Ishikawa (cell line): ENCODE data around the gene TMEM126A.
A peak's percentile ranks its signal among the peaks of the same experiment; 100 is the strongest.

Source experiments
- CEBPB ChIP-seq: IDR thresholded peaks from 2 replicates; pipeline ENCODE4 v1.6.1; 2012
- CREB1 ChIP-seq: IDR thresholded peaks from 2 replicates; pipeline ENCODE4 v1.6.1; 2012; ENCODE audit warnings: low read depth
- EGR1 ChIP-seq: IDR thresholded peaks from 2 replicates; pipeline ENCODE4 v1.6.1; 2012
- EP300 ChIP-seq: IDR thresholded peaks from 2 replicates; pipeline ENCODE4 v1.6.1; 2012; ENCODE audit warnings: borderline replicate concordance
- FOXM1 ChIP-seq: IDR thresholded peaks from 2 replicates; pipeline ENCODE4 v1.6.1; 2012; ENCODE audit warnings: low read depth, borderline replicate concordance
- NFIC ChIP-seq: IDR thresholded peaks from 2 replicates; pipeline ENCODE4 v1.6.1; 2012
- RAD21 ChIP-seq: IDR thresholded peaks from 2 replicates; pipeline ENCODE4 v1.6.1; 2012; ENCODE audit warnings: low read depth
- REST ChIP-seq: IDR thresholded peaks from 2 replicates; pipeline ENCODE4 v1.6.1; 2012; ENCODE audit warnings: low read depth, mild to moderate bottlenecking
- TAF1 ChIP-seq: IDR thresholded peaks from 2 replicates; pipeline ENCODE4 v1.6.1; 2012; ENCODE audit warnings: low read depth, mild to moderate bottlenecking
- TCF12 ChIP-seq: IDR thresholded peaks from 2 replicates; pipeline ENCODE4 v1.6.1; 2012; ENCODE audit warnings: low read depth
- TEAD4 ChIP-seq: IDR thresholded peaks from 2 replicates; pipeline ENCODE4 v1.6.1; 2012
- USF1 ChIP-seq: IDR thresholded peaks from 2 replicates; pipeline ENCODE4 v1.6.1; 2012
- YY1 ChIP-seq: IDR thresholded peaks from 2 replicates; pipeline ENCODE4 v1.6.1; 2012; ENCODE audit warnings: low read depth
- ZBTB7A ChIP-seq: IDR thresholded peaks from 2 replicates; pipeline ENCODE4 v1.6.1; 2012; ENCODE audit warnings: low read depth
- TF ChIP-seq, protein P1 (sequence below): IDR thresholded peaks from 2 replicates; pipeline ENCODE4 v1.6.1; 2012

The TMEM126A gene

GRCh38 chr11:85682330-85683305 is 34.9 kb downstream of the TMEM126A start:
- TF ChIP-seq NFIC (no peak), ZBTB7A (no peak), CREB1 (no peak), TAF1 (no peak), RAD21 (no peak), EGR1 (no peak), YY1 (no peak), CEBPB (no peak), EP300 (no peak), TEAD4 (no peak), TCF12 (no peak), USF1 (no peak)
- TF ChIP-seq, protein P1, sequence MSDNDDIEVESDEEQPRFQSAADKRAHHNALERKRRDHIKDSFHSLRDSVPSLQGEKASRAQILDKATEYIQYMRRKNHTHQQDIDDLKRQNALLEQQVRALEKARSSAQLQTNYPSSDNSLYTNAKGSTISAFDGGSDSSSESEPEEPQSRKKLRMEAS = no peak

- TF ChIP-seq EGR1 (no peak), REST (no peak)
Observed at GRCh38 chr11:85685125-85685819, 37.5 kb downstream of the TMEM126A start.

GRCh38 chr11:85685820-85686459 is 38.2 kb downstream of the TMEM126A start, which contains the start of gene CCDC89:
TSS of gene CCDC89 (minus strand) at chr11:85686195. CDS start at chr11:85686130, 65 bp downstream.
- no peak for TF ChIP-seq FOXM1
- no peak for TF ChIP-seq REST
- no peak for TF ChIP-seq USF1
- TF ChIP-seq TCF12 = no peak
- no peak for TF ChIP-seq EP300
- TF ChIP-seq, protein P1 = no peak
- no peak for TF ChIP-seq TAF1
- TF ChIP-seq NFIC = no peak
- TF ChIP-seq CEBPB = no peak
- TF ChIP-seq YY1 = no peak
- TF ChIP-seq EGR1 = no peak
- no peak for TF ChIP-seq RAD21
- no peak for TF ChIP-seq TEAD4
- TF ChIP-seq ZBTB7A = no peak

DNA sequence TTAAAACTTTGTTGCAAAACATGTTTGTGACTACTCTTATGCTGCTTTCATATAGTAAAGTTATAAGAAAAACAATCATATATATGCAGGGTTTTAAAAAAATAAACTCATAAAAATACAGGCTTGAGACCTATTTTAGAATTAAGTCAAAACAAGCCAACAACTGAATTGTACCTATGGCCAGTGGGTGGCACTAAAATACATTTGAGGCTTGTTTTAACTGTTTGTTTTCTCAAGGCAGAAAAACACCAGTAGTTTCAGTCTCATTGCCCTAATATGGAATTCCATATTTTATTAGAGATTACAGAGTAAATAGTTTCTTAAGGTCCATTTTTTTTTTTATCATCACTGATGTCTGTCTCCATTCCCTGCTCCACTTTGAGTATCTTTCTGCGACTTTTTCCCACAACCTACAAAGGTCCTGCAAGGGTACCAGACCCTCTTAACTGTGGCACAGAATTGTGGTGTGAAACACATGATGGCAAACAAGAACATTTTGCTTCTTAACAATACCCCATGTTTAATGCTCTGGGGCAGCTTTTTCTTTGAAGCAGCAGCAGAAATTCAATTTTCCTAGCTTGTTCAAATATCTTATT is 46.7 kb downstream of the TMEM126A start:
- TF ChIP-seq ZBTB7A (no peak), RAD21 (peak; percentile 77)
- TF ChIP-seq, protein P1 = no peak

GRCh38 chr11:85695546-85695945 is 47.8 kb downstream of the TMEM126A start:
- TF ChIP-seq RAD21 = no peak
- no peak for TF ChIP-seq YY1
- TF ChIP-seq USF1 = no peak
- TF ChIP-seq TAF1 = no peak
- no peak for TF ChIP-seq EP300
- TF ChIP-seq, protein P1 = no peak
- no peak for TF ChIP-seq TCF12
- TF ChIP-seq EGR1 = no peak
- TF ChIP-seq TEAD4 = no peak
